GM06990 (cell line): ENCODE data around the gene MAN2A2.

Experiments
- DNase-seq: peaks from one replicate; pipeline ENCODE4 v3.0.0-alpha.2; 2011; ENCODE audit not compliant: insufficient read length; ENCODE audit errors: extremely low read depth
- H3K27me3 ChIP-seq: replicated peaks from 2 replicates; pipeline ENCODE4 v1.6.0; 2011; ENCODE audit warnings: low read length; ENCODE audit not compliant: control insufficient read depth, insufficient read depth
- H3K36me3 ChIP-seq: 2 replicates; pipeline ENCODE4 v1.5.1; 2011; ENCODE audit warnings: low read length; ENCODE audit not compliant: control insufficient read depth, insufficient read depth
- H3K4me3 ChIP-seq: replicated peaks from 2 replicates; pipeline ENCODE4 v1.5.1; 2011; ENCODE audit warnings: low read depth, mild to moderate bottlenecking, control low read depth, low read length
- TF ChIP-seq, protein P1 (sequence below): IDR thresholded peaks from 2 replicates; pipeline ENCODE4 v1.5.1; 2011; ENCODE audit warnings: low read length, control low read depth, mild to moderate bottlenecking, inconsistent platforms; ENCODE audit not compliant: insufficient read depth, poor library complexity, severe bottlenecking

The MAN2A2 gene

GRCh38 chr15:90860450-90860849, 42.7 kb upstream of the MAN2A2 start:
- H3K27me3 ChIP-seq, result no peaks in the 10 kb centered on the region
- H3K36me3 ChIP-seq, result no peaks in the 10 kb centered on the region
- no peak overlapping the region for H3K4me3 ChIP-seq
- no peak for DNase-seq
- TF ChIP-seq, protein P1, sequence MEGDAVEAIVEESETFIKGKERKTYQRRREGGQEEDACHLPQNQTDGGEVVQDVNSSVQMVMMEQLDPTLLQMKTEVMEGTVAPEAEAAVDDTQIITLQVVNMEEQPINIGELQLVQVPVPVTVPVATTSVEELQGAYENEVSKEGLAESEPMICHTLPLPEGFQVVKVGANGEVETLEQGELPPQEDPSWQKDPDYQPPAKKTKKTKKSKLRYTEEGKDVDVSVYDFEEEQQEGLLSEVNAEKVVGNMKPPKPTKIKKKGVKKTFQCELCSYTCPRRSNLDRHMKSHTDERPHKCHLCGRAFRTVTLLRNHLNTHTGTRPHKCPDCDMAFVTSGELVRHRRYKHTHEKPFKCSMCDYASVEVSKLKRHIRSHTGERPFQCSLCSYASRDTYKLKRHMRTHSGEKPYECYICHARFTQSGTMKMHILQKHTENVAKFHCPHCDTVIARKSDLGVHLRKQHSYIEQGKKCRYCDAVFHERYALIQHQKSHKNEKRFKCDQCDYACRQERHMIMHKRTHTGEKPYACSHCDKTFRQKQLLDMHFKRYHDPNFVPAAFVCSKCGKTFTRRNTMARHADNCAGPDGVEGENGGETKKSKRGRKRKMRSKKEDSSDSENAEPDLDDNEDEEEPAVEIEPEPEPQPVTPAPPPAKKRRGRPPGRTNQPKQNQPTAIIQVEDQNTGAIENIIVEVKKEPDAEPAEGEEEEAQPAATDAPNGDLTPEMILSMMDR, result no peak

GRCh38 chr15:90860942-90861675, 42.0 kb upstream of the MAN2A2 start:
- H3K36me3 ChIP-seq, result no peaks in the 10 kb centered on the region
- no peak for DNase-seq
- H3K27me3 ChIP-seq, result no peaks in the 10 kb centered on the region
- no peak overlapping the region for H3K4me3 ChIP-seq
- TF ChIP-seq, protein P1, result no peak

- no peaks in the 10 kb centered on the region for H3K36me3 ChIP-seq
- DNase-seq, result no peak
- H3K4me3 ChIP-seq, result no peak overlapping the region
- TF ChIP-seq, protein P1, result no peak
- H3K27me3 ChIP-seq, result no peaks in the 10 kb centered on the region
Observed at GRCh38 chr15:90862487-90862886, 40.6 kb upstream of the MAN2A2 start.

GRCh38 chr15:90862964-90863778, 39.9 kb upstream of the MAN2A2 start:
- TF ChIP-seq, protein P1, result no peak
- no peak for DNase-seq

GRCh38 chr15:90863987-90864386, 39.1 kb upstream of the MAN2A2 start:
- no peak for DNase-seq

More at GRCh38 chr15:90862964-90863778, 39.9 kb upstream of the MAN2A2 start:
- Histone ChIP-seq H3K36me3 (no peaks in the 10 kb centered on the region), H3K4me3 (no peak overlapping the region), H3K27me3 (no peaks in the 10 kb centered on the region)

More at GRCh38 chr15:90863987-90864386, 39.1 kb upstream of the MAN2A2 start:
- Histone ChIP-seq H3K27me3 (no peaks in the 10 kb centered on the region), H3K4me3 (no peak overlapping the region), H3K36me3 (no peaks in the 10 kb centered on the region)
- TF ChIP-seq, protein P1, result no peak
